Amniotic stem cell (primary cell): Measurements from ENCODE around the gene ABHD8.

Experiments used
- DNase-seq: peaks from one replicate; lab custom pipeline; 2025; lab: John Stamatoyannopoulos, UW

ABHD8 gene

DNA sequence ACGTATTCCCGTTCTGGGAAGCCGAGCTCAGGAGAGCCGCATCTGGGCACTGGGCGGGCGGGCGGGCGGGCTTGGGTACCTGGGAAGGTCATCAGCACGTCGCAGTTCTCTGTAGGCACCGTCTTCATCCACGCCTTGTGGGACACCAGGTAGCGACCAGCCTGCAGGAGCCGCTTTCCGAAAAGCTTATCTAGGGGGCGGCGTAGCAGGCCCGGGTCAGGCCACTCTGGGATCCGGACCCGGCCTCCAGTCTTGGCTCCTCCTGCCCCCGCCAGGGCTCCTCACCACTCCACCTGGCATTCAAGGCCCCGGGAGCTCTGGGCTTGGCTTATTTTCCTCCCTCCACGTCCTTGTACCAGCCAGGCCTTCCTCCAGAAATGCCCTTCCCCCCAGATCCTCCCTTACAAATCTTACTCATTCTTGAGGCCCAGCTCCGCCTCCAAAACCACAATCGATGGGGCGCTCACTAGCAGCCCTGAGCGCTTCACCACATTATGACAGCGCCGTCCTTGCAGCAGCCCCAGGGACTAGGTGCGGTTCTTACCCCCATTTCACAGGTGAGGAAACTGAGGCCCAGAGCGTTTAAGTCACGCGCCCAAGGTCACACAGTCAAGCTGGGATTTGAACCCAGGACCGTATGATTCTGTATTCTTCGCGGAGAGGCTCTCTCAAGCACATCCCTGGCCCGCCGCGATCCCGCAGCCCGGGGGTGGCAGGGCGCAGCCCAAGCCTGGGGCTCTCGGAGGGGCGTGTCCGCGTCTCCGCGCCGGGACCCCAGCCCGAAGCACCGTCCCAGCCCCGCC is 30.6 kb upstream of the ABHD8 start:
- DNase-seq = no peak

GRCh38 chr19:17332677-17333581 is 29.7 kb upstream of the ABHD8 start:
- no peak for DNase-seq

DNA sequence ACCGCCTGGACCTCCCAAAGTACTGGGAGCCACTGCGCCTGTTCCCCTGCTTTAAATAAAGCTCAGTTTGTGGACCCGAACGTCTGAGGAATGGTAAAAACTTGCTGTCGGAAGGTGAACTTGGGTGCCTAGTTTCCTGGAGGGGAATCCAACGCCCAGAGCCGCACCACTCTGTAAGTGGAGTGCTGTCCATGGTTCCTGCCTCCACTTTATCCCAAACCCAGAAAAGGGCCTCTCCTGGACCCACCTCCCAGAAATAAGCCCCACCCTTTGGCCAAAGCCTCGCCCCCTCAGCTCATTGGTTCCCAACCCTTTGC is 29.1 kb upstream of the ABHD8 start:
- no peak for DNase-seq

DNA sequence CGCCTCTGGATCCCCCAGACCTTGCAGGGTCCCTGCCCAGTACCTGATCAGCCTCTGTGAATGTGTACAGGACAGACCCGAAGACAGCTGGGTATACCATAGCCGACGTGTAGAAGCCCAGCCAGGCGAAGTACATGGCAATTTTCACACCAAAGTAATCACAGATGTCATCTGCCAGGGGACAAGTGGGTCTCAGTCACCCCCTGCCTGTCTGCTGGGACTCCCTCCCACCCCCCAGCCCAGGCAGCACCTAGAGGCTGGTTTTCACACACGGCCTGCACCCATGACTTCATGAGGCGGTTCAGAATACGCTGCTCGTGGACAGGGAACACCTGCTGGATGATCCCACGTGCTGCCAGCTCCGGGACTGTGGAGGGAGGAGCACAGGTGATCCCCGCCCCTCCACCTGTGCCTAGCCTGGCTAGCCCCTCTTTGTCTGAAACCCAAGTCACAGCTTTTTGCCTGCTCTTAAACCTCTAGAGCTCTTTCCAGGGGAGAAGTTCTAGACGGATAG is 27.9 kb upstream of the ABHD8 start:
- DNase-seq = no peak

GRCh38 chr19:17330262-17331044 is 27.2 kb upstream of the ABHD8 start:
- no peak for DNase-seq

- DNase-seq = no peak
These were observed 26.4 kb upstream of the ABHD8 start for GRCh38 chr19:17329366-17330261.

DNA sequence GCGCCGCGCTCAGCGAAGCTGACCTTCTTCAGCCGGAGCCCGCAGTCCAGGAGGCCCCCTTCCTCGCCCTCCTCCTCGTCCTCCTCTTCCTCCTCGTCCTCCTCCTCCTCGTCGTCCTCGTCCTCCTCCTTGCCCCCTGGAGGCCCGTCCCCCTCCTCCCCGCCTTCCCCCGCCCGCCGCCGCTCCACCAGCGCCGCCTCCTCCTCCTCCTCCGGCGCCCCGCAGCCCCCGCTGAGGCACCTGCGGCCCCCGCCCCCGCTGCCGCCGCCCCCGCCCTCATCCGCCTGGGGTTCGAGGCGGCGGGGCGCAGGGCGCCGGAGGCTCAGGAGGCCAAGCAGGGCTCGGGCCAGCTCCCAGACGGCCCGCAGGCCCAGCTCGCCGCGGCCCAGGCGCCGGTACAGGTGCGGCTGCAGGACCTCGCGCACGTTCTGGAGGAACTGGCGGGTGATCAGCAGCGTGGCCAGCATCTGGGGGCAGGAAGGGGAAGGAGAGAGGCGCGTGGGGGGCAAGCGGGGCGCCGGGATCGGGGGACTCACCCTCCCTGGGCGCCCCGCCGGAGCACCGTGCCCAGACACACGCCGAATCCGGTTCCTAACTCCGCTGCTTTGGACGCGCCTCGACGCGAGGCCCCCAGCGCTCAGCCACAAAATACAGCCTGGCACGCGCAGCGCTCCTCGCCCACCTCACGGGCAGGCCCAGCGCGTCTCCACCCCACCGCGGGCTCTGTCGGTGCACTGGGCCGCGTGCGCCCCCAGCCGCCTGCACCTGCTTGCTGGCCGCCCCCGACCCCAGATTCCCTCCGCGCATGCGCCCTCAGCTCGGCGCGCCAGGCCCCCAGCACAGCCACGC is 25.5 kb upstream of the ABHD8 start:
- DNase-seq = no peak

- no peak for DNase-seq
These were observed 24.7 kb upstream of the ABHD8 start for GRCh38 chr19:17327654-17328516.

DNA sequence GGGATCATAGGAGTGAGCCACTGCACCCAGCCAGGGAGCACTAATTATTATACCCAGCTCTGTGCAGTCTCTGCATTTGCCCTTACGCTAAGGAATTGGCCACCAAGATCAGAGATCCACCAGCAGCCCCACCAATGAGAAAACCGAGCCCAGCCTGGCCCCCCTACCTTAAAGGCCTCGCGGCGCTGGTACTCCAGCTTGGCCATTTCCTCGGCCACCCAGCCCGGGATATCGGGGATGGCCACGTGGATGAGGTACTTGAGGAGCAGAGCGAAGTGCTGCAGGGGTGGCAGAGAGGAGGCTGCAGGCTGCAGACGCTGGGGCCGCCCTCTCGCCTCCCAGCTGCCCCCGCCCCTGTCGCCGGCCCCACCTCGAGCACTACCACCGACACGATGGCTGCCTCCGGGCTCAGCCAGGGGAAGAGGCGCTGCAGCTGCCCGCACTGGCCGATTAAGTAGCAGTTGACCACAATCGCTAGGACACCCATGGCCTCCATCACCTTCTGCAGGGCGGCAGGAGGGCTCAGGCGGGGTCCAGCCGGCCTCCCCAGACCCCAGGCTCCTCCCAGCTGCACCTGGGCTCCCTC is 23.9 kb upstream of the ABHD8 start:
- no peak for DNase-seq

GRCh38 chr19:17326595-17326966 is 23.4 kb upstream of the ABHD8 start:
- no peak for DNase-seq

- no peak for DNase-seq
These were observed 22.8 kb upstream of the ABHD8 start for GRCh38 chr19:17325881-17326594.

DNA sequence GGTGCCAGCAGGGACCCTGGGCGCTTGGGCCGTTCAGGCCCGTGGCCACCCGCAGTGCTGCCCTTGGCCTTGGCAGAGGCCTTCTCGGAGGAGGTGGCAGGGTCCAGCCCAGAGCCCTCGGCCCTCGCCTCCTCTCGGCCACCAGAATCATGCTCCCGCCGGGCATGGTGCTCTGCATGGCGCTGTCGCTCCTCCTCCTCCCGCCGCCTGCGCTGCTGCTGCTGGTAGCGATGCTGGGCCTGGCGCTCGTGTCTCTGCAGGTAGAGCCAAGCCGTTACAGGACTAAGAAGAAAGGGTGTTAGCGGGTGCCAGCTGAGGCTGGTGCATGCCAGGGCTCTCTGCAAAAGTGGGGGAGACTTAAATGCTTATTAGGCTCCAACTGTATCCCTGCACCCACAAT is 21.9 kb upstream of the ABHD8 start:
- DNase-seq = no peak

GRCh38 chr19:17324357-17325114 is 21.3 kb upstream of the ABHD8 start:
- no peak for DNase-seq

DNA sequence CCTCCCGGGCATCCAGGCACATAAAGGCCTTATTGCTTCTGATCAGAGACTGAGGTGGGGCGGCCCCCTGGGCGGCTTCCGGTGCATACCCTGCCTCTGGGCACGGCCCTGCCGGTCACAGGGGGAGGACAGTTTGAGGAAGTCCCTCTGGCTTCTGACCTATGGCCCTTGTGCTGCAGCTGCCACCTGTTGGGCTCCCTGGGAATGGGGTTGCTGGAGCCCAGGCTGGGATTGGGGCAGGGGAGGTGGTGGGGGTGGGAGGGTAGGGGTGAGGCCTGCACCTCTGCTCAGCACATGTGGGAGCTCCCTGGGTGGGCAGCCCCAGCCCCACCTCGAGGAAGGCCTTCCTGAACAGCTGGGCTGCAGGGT is 20.7 kb upstream of the ABHD8 start:
- DNase-seq = no peak

DNA sequence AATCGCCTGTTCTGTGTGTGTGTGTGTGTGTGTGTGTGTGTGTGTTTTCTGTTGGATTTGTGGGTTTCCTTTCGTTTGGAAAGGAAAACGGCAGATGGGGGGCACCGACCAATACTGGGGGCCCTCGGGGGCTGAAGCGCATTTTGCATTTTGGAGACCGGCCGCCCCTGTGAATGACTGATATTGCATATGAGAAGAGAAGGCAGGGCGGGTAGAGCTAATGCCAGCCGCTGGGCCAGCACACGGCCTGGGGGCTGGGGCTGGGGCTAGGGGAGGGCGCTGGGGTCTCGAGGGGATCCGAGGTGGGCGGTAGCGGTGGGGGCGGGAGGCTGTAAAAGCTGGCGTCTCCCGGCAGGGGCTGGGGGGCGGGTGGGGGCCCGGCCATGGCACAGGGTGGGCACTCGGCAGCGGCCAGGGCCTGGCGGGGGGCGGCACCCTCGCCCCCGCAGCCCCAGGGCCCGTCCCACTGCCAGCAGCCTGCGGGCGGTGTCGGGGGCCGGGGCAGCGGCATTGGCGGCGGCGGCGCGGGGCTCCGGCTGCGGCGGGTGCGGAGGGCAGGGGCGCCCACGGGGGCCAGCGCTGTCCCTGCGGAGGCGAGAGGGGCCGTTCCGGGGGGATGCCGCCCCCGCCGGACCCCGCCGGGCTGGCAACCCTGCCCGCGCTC is 20.2 kb upstream of the ABHD8 start:
- DNase-seq = no peak

GRCh38 chr19:17322854-17323253 is 19.6 kb upstream of the ABHD8 start:
- DNase-seq = no peak
